RPMI8226 (cell line): Measurements from ENCODE around the gene WDPCP.
"Not testable (repeated sequence)": the region's sequence is repeated elsewhere in the genome, so short reads cannot be mapped to it uniquely, and the experiment has no call there.

Source experiments
- DNase-seq: peaks from one replicate; pipeline ENCODE4 v3.0.0-alpha.2; 2015

WDPCP gene

DNA sequence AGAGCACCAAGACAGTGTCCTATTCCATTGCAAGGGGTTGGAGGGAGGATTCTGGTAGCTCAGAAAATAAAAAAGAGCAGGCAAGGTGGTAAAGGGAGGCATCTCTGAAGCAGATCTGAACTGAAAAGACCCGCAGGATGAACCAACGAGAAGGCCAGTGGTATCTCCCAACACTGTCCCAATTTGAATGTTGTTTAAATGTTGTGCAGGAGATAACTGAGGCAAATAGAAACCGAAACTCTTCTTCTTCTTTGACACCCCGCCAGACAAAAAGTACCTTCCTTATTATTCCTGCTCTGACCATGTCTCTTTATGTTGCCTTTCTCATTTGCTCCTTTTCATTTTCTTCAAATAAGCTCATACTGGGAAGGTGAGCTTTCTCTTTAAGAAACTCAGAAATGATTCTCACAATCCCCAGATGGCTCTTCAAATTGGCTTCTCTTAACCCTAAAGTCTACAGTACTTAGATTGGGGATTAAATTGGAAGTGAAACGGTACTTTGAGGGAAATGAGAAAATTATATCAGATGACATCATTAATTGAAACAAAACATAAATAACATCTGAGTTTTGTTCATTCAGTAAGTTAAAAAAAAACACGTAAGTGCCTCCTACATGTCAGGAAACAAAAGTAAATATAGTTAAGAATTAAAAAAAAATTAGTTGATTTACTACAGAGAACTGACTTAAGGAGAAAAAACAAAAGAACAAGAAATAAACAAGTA is 143.6 kb downstream of the WDPCP start:
- peak; percentile 11 for DNase-seq

DNA sequence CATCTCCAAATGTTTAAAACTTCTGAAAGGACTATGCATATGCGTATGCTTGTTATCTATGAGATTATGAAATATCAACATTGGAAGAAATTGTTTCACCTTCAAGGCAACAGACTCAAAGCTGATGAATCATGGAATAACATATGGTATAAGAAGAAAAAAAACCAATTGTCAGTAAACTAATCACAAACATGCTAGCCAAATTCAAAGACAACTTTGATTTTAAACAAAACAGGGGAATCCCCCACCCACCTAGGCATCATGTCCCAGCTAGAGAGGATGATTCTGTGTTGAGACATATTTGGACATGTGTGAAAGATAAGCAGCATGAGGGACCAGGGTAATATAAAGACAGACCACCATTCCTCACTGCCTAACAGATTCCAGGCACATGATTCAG is 147.7 kb downstream of the WDPCP start:
- no peak for DNase-seq

DNA sequence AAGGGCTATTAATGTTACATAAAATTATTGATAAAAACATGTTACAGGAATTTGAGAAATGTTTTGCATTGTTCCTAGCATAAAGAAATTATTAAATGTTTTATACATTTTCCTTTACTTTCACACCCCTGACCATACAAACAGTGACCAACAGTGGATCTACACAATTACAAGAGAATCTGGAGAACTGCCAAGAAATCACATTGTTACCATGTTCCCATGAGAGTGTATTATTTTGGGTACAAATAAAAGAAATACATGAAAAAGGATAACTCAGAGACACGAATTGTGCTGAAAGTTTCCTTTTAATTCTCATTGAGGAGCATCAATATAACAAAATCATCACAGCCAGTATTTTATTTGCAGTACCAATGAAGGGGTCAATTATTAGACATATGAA is 150.1 kb downstream of the WDPCP start:
- no peak for DNase-seq

DNA sequence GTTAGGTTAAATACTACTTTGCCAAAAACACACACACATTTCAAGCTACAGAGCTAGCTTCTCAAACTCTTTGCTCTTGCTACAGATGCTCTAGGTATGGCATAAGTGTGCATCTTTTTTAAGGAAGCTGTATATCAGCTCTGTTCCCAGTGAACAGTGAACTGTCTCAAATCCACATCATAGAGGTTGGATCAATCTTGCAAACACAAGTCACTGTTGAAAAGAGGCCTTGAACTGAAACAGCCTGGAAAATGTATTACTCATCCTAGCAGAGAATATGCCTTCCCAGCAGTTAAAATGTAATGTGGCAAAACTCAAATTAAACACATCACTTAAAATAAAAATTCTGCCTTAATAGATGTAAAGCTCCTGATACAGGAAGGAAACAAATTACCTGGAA is 151.8 kb downstream of the WDPCP start:
- DNase-seq = no peak

DNA sequence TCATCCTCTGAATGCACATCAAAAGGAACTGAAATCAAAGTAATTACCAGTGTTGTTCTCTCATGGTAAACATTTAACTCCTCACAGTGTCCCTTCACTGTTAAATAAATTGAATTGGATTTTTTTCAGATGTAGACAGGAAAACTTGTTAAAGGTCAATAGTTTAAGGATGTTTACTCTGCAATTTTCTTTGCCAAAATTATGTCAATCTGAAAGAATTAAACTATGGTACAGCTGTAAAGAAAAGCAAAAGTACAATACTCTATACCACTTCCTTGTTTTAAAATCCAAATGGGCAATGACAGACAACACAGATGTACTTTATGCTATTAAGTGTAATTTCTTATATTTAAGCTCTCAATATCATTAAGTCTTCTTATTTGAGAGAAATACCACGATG is 153.2 kb downstream of the WDPCP start:
- no peak for DNase-seq

DNA sequence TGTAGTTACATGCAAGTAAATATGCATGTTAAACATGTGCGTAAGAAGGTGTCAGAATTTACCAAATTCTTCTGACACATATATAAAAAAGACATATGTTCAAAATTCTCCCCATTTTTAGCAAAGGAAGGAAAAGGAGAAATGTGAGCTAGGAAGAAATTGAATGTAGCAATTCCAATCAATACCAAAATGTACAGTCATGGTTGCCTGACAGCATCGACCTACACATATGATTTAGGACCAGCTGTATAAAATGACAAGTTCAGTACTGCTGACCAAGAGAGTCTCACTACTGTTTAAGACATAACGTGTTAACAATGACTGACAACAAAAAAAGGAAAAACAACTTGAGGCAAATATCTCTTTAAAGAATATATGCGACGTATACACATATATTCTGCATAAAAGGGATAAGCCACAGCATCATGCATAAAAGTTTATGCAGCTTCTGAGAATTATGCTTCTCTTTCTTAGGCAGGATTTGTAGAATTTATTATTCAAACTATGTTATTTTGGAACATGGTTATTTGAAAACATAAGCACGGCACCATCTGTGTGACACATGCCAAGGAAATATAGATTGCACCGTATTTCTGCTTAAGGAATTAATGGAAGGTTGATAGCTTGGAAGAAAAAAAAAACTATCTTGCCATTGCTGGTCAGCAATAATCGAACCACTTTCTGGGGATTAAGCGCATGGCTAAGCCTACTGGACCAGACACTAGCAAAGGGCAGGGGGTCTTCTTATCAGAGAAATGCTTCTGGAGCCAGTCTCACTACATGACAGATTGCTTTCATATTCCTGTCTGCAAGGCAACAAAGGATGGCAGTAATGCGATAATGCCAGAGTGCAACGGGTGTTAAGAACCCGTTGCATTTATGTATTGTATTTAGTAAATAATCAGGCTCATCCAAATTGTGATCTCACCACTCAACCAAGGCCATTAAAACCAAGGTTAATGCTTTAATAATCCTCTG is 154.0 kb downstream of the WDPCP start:
- no peak for DNase-seq

DNA sequence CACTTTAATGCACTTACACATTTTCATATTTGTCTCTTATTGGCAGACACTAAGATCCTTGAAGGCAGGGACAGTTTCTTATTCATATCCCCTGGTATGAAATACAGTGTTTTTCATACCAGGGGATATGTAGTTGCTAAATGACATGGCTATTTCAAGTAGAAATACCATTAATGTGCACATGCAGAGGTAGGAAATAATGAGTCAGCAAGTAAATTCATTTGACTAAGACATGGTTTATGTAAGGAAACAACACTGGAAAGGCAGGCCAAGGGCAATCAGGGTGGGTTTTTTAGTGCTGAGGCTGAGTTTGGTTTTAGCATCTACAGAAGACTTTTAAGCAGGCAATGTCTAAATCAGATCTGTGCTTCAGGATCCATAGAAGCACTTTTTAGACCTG is 155.9 kb downstream of the WDPCP start:
- no peak for DNase-seq

DNA sequence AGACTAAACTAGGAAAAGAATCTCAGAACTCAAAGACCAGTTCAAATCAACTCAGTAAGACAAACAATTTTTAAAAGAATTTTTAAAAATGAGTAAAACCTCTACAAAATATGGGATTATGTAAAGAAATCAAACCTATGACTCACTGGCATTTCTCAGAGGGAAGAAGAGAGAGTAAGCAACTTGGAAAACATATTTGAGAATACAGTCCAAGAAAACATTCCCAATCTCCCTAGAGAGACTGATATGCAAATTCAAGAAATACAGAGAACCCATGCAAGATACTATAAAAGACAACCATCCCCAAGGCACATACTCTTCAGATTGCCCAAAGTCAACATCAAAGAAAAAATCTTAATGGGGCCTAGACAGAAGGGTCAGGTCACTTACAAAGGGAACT is 162.7 kb downstream of the WDPCP start:
- DNase-seq = no peak

DNA sequence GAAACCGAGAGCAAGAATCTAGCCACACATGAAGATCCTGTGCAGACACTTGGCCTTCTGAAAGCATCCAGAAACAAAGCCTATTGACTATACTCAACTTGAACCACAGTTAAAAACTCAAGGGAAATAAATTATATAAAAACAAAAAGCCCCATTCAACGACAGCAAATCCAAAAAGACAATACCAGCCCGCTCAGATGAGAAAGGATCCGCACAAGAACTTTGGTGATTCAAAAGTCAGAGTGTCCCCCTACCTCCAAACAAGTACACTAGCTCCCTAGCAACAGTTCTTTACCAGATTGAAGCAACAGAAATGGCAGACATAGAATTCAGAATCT is 163.2 kb downstream of the WDPCP start:
- DNase-seq = no peak

DNA sequence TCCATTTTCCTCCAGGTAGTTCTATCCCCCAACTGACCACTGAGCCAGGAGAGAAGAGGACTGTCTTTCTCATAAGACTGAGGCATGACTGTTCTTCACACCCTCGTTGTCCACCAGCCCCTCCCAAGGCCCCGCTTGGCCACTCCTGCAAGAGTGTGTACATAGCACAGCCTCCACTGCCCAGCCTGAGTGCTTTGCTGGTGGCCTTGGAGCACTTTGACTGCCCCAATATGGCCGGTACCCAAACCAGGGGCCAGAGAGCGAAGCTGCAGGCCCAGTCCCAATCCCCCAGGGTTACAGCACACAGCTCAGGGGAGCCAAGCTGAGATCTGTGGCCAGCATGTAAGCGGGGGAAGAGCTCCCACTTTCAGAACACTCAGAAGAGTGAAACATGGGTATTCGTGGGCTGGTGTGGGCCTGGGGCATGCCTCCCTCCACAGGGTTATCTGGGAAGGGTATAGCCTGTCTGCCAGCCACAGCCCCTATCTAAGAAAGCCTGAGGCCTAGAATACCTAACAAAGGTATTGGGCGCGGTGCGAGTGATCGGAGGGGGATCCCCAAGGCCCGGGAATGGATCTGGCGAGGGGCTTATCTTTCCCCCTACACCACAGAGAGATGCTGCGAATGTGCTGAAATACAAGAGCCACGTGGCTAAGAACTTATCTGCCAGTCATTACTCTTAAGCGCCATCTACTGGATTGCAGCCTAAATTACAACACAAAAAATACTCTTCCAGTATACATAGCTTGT is 163.8 kb downstream of the WDPCP start:
- peak; percentile 60 for DNase-seq

DNA sequence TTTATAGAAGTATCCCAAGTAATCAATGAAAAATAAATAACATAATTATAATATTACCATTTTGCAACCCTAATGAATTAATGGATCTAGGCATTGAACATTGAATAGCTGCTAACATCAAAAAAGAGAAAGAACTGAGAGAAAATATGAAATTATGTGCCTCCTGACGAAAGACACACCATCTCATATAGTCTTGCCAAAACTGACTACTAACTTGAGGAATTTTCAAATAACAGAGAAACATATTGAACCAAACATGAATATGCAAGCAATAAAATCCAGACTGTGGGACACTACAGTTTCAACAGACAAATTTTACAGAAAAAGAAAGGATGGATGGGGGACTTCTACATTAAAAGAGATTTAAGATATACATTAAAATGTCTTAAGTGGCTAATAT is 165.7 kb downstream of the WDPCP start:
- no peak for DNase-seq

DNA sequence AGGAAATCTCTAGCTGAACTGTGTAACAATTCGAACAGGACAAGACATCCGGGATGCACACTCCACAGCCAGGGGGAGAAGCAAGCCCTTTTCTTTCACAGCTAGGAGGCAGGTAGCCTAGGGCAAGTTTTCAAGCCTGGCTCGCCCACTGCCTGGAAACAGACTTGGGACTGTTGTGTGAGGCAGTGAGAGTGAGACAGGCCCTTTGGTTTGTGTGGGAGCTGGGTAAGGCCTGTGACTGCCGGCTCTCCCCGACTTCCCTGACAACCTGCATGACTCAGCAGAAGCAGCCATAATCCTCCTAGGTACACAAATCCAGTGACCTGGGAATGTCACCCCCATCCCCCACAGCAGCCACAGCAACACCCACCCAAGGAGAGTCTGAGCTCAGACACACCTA is 179.7 kb downstream of the WDPCP start:
- DNase-seq = no peak

DNA sequence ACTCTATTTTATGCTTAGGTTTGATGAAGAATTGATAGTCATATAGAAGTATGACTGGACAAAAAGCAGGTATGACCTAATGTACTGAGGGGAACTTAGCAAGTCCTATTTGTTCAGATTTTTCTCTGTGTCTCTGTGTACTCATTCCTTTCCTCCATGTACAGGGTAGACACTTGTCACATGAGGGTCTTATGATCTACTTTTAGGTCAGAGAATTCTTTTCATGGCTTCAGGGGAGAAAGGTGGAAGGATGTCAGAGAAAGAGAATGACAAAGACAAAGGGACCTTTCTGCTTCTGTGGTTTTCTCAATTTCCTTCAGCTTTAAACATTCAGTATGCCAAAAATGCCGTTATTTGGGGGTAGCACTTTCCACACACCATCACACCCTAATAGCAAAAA is 181.6 kb downstream of the WDPCP start:
- DNase-seq = no peak

DNA sequence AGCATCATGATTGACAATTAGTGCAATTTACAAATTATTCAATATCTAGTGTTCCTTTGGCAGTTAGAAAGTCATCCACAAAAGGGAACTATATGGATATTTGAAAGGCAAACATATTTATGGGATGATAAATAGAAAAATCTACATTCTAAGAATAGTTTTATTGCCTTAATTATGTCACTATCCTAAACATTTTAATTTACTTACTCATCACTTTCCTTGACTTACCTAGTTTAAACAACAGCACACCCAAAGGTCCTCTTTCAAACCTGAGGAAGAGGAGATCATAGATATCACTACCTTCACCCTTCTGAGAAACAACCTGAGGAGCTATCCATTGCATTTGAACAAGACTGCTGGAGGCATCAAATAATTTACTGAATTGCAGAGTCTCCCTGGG is 184.5 kb downstream of the WDPCP start:
- DNase-seq = no peak

DNA sequence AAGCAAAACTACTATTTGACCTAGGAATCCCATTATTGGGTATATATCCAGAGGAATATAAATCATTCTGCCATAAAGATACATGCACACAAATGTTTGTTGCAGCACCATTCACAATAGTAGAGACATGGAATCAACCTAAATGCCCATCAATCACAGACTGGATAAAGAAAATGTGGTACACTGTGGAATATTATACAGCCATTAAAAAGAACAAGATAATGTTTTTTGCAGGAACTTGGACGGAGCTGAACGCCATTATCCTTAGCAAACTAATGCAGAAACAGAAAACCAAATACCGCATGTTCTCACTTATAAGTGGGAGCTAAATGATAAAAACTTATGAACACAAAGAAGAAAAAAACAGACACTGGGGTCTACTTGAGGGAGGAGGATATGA is 185.4 kb downstream of the WDPCP start:
- DNase-seq = not testable (repeated sequence)

DNA sequence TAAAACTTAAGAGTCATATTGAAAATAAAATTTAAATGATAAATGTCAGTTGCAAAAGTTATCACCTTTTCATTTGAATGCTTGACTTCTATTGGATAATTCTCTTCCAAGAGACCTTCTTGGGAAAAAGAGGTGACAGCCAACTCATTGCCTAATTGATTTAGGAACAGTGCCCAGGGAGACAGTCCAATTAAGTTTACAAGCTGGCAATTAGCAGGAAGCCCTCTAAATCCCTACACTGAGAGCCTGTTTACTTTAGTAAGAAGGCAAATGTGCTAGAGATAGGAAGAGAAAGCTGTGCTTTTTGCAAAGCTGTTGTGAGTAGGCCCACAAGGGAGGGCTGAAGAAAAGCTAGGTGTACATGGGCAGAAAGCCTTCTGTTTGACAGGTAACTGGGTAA is 189.1 kb downstream of the WDPCP start:
- DNase-seq = no peak

DNA sequence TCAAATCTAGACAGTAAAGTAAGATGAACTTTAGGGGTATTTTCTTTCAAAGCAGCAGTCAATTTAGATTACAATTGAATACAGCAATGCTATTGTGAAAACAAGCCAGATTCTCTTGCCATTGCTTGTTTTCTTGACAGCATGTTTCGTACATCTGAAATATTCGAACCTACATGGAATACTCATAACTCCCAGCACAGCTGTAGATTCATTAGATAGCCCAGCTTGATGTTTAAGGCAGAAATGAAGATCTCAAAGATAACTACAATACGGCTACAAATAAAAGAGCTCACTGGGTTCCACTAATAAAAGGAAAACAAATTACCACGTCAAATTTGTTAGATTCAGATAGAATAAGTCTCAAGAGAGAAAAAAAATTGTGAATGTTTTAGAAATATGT is 208.8 kb downstream of the WDPCP start:
- no peak for DNase-seq

DNA sequence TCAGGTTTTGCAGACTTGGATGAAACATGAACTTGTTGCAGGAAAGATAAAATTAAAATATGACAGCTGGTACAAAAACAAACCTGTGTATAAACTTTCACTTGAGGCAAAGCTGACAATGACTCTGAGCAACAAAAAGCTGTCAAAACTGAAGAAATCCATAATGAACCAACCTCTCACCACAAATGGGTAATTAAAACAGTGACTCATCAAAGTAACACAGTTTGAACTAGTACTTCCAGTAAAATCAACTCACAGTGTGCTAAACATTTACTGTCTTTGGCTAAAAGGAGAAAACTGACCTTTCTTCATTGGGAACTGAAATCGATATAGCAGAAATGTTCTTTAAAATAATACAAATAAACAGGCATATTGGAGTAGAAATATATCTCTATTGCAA is 209.7 kb downstream of the WDPCP start:
- no peak for DNase-seq

DNA sequence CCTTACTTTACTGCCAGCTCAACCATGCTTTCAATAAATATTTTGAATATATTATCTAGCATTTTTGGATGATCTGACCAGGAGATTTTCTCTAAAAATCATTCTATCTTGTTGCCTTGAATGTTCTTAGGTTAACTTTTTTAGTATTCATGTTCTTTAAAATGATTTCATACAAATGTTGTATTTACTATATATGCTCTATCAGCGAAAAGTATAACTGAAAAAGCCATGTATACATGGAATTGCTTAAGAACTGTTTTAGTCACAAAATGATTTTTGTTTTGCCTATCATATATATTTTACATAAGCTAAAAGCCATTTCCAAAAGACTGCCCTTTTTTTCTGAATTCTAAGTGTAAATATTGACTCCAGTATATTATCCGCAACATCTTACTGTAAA is 213.9 kb downstream of the WDPCP start:
- no peak for DNase-seq

DNA sequence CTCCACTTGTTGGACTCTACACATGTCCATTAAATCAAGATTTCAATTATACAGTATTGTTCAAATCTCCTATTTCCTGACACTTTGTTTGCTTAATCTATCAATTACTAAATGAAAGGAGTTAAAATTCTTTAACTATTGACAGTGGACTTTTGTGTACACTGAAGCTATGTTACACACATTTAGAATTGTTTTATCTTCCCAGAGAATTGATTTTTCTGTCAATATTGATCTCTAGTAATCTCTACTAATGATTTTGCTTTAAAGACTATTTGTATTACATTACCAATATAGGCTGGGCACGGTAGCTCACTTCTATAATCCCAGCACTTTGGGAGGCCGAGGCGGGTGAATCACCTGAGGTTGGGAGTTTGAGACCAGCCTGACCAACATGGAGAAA is 215.7 kb downstream of the WDPCP start:
- DNase-seq = no peak

DNA sequence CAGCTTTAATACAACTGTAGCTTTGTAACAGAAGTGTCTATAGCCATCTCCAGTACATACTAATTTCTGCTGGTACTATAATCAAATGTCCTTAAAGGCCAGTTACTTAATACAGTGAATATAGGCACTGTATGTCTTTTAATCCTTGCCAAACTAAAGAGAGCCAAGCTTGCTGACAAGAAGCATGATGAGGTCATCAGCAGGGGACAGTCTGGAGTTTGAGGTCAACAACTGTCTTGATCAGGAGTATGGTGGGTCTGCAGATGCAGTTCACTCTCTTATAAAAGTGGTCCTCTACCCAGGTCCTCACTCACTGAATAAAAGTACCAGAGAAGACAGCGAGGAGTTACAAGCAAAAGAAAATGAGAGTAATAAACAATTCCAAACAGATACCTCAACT is 219.1 kb downstream of the WDPCP start:
- DNase-seq = no peak

DNA sequence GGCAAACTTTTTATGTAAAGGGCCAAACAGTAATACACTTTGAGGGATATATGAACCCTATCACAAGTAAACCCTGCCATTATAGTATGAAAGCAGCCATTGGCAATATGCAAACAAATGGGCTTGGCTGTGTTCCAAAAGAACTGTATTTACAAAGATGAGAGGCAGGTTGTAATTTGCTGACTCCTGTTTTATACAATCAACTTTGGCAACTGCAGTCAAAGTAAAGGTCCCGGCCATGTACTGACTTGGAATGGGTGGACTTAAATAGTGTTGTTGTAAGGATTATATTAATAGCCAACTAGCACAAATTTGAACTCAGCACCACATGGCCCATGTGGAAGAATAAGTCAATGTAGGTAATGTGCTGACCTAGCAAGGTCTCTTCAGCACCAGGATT is 223.4 kb downstream of the WDPCP start:
- DNase-seq = peak; percentile 53

DNA sequence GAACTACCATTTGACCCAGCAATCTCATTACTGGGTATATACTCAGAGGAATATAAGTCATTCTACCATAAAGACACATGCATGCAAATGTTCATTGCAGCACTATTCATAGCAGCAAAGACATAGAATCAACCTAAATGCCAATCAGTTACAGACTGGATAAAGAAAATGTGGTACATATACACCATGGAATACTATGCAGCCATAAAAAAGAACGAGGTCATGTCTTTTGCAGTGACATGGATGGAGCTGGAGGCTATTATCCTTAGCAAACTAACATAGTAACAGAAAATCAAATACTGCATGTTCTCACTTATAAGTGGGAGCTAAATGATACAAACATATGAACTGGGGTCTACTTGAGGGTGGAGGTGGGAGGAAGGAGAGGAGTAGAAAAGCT is 230.6 kb downstream of the WDPCP start:
- DNase-seq = not testable (repeated sequence)

DNA sequence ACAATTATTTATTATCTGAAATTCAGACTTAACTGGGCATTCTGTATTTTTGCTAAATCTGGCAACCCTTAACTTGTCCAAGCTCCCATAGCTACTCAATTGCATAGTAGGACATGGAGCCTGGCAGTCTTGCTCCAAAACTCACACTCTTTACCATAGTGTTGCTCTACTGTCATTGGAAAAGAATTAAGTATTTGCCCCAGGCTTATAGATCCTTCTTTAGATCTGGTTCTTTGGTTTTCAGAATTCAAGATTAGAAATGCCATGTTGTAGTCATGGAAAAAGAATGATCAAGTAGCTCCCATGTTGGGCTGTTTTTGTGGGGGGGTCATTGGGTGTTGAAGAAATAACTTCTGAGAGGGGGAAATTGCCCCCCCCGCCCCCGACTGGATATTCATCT is 240.9 kb downstream of the WDPCP start:
- no peak for DNase-seq
